Tibial artery (tissue), 4 donors: ENCODE results near the gene NRCAM.

ENCODE experiments used
- DNase-seq, 2 donors: peaks; one replicate each; pipeline ENCODE4 v3.0.0-alpha.2; 2019
- H3K27ac ChIP-seq, 2 donors: fragments of 200-600 bp; sonication (generic) in 1 of 2; 1 replicate in 1 of 2; 2 replicates in 1 of 2; pipeline ENCODE4 v1.5.1; 2018 to 2019; ENCODE audit warnings: mild to moderate bottlenecking in 1 of 2
- H3K27me3 ChIP-seq, 2 donors: fragments of 200-600 bp; sonication (generic) in 1 of 2; one replicate each; pipeline versions ENCODE4 v1.5.1 to v1.6.0; 2016 to 2019
- H3K36me3 ChIP-seq, 3 donors: fragments of 200-600 bp; sonication (generic) in 2 of 3; one replicate each; pipeline ENCODE4 v1.5.1; 2016 to 2019; ENCODE audit warnings: mild to moderate bottlenecking in 2 of 3
- H3K4me1 ChIP-seq, 4 donors: fragments of 200-600 bp; sonication (generic) in 2 of 4; 1 replicate in 3 of 4; 2 replicates in 1 of 4; pipeline ENCODE4 v1.5.1; 2016 to 2019
- H3K4me3 ChIP-seq, 2 donors: fragments of 200-600 bp; sonication (generic) in 1 of 2; 1 replicate in 1 of 2; 2 replicates in 1 of 2; pipeline ENCODE4 v1.5.1; 2018 to 2019; ENCODE audit warnings: mild to moderate bottlenecking in 2 of 2
- H3K9me3 ChIP-seq, 3 donors: fragments of 200-600 bp; sonication (generic) in 1 of 3; one replicate each; pipeline ENCODE4 v1.5.1; 2016 to 2019
- CTCF ChIP-seq, 2 experiments: fragments of 200-600 bp in 1 of 2; fragments of 450-650 bp in 1 of 2; IDR thresholded peaks; one replicate each; pipeline ENCODE4 v1.5.1; 2017 to 2019; ENCODE audit warnings: antibody characterized with exemption in 2 of 2, mild to moderate bottlenecking in 1 of 2, moderate library complexity in 1 of 2
- intact Hi-C: fragments of 100-400 bp; cut with DNase I; formaldehyde crosslinking; loops from one replicate; pipeline ENCODE4 v1.15.0; 2023; ENCODE audit warnings: low total_unique reads

NRCAM gene

GRCh38 chr7:108147031-108147563 is 309.1 kb downstream of the NRCAM start:
- Histone ChIP-seq H3K36me3 (no peaks in the 10 kb centered on the region), H3K27ac (no peak overlapping the region), H3K27me3 (no peaks in the 10 kb centered on the region), H3K9me3 (no peaks in the 10 kb centered on the region), H3K4me3 (no peak overlapping the region), H3K4me1 (peaks cover 0 to 4% (median 0%) of the 10 kb centered on the region in 4 donors)
- intact Hi-C loops, result loop anchor here (10.0 kb wide), 1 partner anchor 262 kb away; no protein-coding TSS in a partner anchor
- TF ChIP-seq CTCF (IDR thresholded peaks at IDR 0.05), result no peak
- no peak for DNase-seq

- peak; percentile 76 to 87 for TF ChIP-seq CTCF (IDR thresholded peaks at IDR 0.05)
- intact Hi-C loops, result loop anchor here (10.0 kb wide), 1 partner anchor 261 kb away; no protein-coding TSS in a partner anchor
- peak; percentile 64 to 67 for DNase-seq
- Histone ChIP-seq H3K9me3 (no peaks in the 10 kb centered on the region), H3K27ac (no peak overlapping the region), H3K36me3 (no peaks in the 10 kb centered on the region), H3K4me1 (peaks cover 0 to 4% (median 0%) of the 10 kb centered on the region in 4 donors), H3K27me3 (no peaks in the 10 kb centered on the region), H3K4me3 (no peak overlapping the region)
Measured at GRCh38 chr7:108146070-108146842, 310.0 kb downstream of the NRCAM start.

- no peak overlapping the region for H3K4me3 ChIP-seq
- intact Hi-C loops, result loop anchor here (10.0 kb wide), 1 partner anchor 261 kb away; no protein-coding TSS in a partner anchor
- no peaks in the 10 kb centered on the region for H3K36me3 ChIP-seq
- DNase-seq, result no peak
- H3K27ac ChIP-seq, result no peak overlapping the region
- TF ChIP-seq CTCF (IDR thresholded peaks at IDR 0.05), result no peak
- no peaks in the 10 kb centered on the region for H3K27me3 ChIP-seq
- H3K4me1 ChIP-seq, result peaks cover 0 to 4% (median 0%) of the 10 kb centered on the region in 4 donors
- H3K9me3 ChIP-seq, result no peaks in the 10 kb centered on the region
Measured at GRCh38 chr7:108145401-108145800, 310.8 kb downstream of the NRCAM start.

GRCh38 chr7:108144931-108145330 is 311.3 kb downstream of the NRCAM start:
- H3K4me1 ChIP-seq, result peaks cover 0 to 4% (median 0%) of the 10 kb centered on the region in 4 donors
- H3K27me3 ChIP-seq, result no peaks in the 10 kb centered on the region
- H3K27ac ChIP-seq, result no peak overlapping the region
- intact Hi-C loops, result loop anchor here (10.0 kb wide), 1 partner anchor 260 kb away; no protein-coding TSS in a partner anchor
- no peaks in the 10 kb centered on the region for H3K36me3 ChIP-seq
- DNase-seq, result no peak
- H3K9me3 ChIP-seq, result no peaks in the 10 kb centered on the region
- no peak for TF ChIP-seq CTCF (IDR thresholded peaks at IDR 0.05)
- H3K4me3 ChIP-seq, result no peak overlapping the region

- Histone ChIP-seq H3K4me1 (peaks cover 0 to 4% (median 0%) of the 10 kb centered on the region in 4 donors), H3K27ac (no peak overlapping the region), H3K36me3 (no peaks in the 10 kb centered on the region), H3K4me3 (no peak overlapping the region), H3K27me3 (no peaks in the 10 kb centered on the region), H3K9me3 (no peaks in the 10 kb centered on the region)
- no peak for DNase-seq
- intact Hi-C loops, result loop anchor here (10.0 kb wide), 1 partner anchor 259 kb away; no protein-coding TSS in a partner anchor
- no peak for TF ChIP-seq CTCF (IDR thresholded peaks at IDR 0.05)
Measured at GRCh38 chr7:108143658-108144420, 312.4 kb downstream of the NRCAM start.
